Adrenal gland (tissue), 5 donors: ENCODE results near the gene CEP164.

Source experiments
- POLR2A ChIP-seq, 2 donors: fragments of 450-650 bp; IDR thresholded peaks; one replicate each; pipeline ENCODE4 v1.6.1; 2017; ENCODE audit warnings: antibody characterized with exemption in 2 of 2, mild to moderate bottlenecking in 2 of 2, moderate library complexity in 1 of 2
- TF ChIP-seq, protein P1 (sequence below), 6 experiments: fragments of 450-650 bp in 4 of 6; fragments of 200-600 bp in 2 of 6; sonication (generic) in 1 of 6; IDR thresholded peaks; 1 replicate in 5 of 6; 2 replicates in 1 of 6; pipeline versions ENCODE4 v1.5.1 to v1.8.0; 2016 to 2021; ENCODE audit warnings: antibody characterized with exemption in 6 of 6, mild to moderate bottlenecking in 2 of 6, moderate library complexity in 1 of 6
- donor health status: DM: no; HTN: no; CAD: no.

DNA sequence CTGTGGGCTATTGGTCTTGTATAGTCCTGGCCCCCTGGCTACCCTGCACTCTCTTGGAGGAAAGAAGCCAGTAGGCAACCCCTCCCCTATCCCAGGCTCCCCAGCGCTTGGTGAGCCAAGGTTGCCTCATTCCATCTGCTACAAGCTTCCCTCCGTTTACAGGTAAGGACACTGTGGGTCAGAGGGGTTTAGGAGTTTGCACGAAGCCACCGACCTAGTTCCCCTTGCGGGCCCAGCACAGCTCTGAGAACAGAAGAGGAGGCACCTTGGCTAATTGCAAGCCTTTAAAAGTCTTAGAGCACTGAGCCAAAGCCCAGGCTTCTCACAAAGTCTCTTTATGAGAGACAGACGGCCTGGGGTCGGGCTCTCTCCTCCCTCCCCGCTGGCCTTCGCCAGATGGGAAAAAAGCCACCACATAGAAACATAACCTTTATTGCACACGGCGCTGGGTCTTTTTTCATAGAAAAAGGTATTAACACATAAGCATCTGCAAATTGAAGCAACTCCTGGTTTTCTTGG, 99.8 kb downstream of the CEP164 start:
- TF ChIP-seq, protein P1, sequence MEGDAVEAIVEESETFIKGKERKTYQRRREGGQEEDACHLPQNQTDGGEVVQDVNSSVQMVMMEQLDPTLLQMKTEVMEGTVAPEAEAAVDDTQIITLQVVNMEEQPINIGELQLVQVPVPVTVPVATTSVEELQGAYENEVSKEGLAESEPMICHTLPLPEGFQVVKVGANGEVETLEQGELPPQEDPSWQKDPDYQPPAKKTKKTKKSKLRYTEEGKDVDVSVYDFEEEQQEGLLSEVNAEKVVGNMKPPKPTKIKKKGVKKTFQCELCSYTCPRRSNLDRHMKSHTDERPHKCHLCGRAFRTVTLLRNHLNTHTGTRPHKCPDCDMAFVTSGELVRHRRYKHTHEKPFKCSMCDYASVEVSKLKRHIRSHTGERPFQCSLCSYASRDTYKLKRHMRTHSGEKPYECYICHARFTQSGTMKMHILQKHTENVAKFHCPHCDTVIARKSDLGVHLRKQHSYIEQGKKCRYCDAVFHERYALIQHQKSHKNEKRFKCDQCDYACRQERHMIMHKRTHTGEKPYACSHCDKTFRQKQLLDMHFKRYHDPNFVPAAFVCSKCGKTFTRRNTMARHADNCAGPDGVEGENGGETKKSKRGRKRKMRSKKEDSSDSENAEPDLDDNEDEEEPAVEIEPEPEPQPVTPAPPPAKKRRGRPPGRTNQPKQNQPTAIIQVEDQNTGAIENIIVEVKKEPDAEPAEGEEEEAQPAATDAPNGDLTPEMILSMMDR (IDR thresholded peaks at IDR 0.05): no peak
- no peak for TF ChIP-seq POLR2A (IDR thresholded peaks at IDR 0.05)
